Inflammatory macrophage (primary cell): ENCODE results near the gene ABLIM2.
A peak's percentile ranks its signal among the peaks of the same experiment; 100 is the strongest.
"Not testable (repeated sequence)": the region's sequence is repeated elsewhere in the genome, so short reads cannot be mapped to it uniquely, and the experiment has no call there.

ENCODE experiments used
- DNase-seq, 2 donors: peaks; one replicate each; pipeline ENCODE4 v3.0.0-alpha.2; 2020 to 2022

The ABLIM2 gene

DNA sequence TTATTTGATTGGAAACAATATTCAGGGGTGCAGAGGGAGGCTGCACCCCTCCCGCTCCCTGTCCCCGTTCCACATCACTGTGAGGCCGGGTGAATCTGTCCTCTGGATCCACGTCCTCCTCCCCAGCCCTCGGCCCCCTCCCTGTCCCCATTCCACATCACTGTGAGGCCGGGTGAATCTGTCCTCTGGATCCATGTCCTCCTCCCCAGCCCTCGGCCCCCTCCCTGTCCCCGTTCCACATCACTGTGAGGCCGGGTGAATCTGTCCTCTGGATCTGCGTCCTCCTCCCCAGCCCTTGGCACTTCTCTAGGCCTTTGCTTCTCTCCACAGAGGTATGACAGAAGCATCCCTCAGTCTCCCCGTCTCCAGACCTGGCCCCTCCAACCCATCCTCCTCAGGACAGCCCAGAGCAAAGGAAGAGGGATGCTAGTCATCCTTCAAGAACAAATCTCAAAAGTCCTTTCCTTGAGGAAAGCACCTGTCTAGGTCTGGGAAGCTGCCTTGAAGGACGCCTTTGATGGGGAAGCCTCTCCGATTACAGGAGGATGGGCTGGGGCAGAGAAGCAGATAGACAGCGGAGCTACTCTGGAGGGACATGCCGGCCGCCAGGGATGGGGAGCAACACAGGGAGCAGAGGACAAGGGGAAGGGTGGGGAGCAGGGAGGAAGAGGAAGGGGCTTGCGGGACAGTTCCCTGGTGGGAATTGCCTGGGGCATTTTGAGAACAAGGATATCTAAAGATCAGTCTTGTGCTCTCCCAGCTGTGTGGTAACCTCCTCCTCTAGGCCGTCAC is 208.1 kb downstream of the ABLIM2 start:
- no peak for DNase-seq

- no peak for DNase-seq
These were observed 208.9 kb downstream of the ABLIM2 start for GRCh38 chr4:7949759-7950158.

GRCh38 chr4:7947927-7948326 is 210.7 kb downstream of the ABLIM2 start:
- no peak for DNase-seq

- no peak for DNase-seq
These were observed 212.8 kb downstream of the ABLIM2 start for GRCh38 chr4:7945709-7946380.

DNA sequence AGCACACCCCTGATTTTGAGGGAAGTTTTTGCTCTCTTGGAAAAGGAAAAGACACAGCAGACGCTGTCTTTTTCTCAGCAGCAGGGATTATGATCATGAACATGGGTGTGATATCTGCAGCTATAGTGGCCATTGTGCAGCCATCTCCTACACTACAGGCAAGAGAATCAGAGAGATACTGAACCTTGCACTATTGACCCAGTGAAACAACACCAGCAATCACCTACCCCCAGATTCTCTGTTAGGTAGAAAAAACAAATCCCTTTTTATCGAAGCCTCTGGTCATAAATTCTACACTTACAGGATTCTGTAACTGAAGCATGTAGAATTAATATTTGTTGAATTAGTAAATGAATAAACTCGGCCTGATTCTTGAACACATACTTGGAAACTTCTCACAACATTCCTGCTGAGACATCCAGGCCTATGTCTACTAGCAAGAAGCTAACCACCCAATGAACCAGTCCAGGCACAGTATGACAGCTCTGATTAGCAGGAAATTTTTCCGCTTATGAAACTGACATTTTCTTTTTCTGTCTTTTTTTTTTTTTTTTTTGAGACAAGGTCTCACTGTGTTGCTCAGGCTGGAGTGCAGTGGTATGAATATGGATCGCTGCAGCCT is 213.9 kb downstream of the ABLIM2 start:
- no peak for DNase-seq

DNA sequence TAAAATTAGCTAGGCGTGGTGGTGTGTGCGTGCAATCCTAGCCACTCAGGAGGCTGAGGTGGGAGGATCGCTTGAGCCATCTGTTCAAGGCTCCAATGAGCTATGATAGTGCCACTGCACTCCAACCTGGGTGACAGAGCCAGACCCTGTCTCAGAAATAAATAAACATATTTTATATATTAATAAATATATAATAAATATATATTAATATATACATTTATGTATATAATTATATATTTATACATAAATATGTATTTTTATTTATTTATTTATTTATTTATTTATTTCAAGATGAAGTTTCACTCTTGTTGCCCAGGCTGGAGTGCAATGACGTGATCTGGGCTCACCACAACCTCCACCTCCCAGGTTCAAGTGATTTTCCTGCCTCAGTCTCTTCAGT is 214.9 kb downstream of the ABLIM2 start:
- DNase-seq: not testable (repeated sequence)

DNA sequence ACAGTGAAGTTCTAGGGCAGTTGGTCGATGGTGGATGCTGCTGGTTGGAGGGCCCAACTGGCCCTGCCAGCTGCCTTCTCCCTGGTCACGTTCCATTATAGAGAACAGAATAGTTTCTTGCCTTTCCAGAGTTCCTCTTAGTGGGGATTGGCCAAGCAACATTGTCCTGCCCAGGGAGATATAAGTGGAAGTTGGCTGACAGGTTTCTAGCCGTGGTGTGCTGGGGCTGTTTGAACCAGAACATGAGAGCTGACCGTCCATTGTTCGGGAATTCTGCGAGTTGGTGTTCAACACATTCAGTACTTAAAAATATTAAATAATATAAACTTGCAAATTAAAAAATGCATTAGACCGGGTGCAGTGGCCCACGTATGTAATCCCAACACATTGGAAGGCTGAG is 215.4 kb downstream of the ABLIM2 start:
- DNase-seq: peak in 1 of 2 donors; percentile 13

GRCh38 chr4:7941965-7942496 is 216.6 kb downstream of the ABLIM2 start:
- DNase-seq: no peak

DNA sequence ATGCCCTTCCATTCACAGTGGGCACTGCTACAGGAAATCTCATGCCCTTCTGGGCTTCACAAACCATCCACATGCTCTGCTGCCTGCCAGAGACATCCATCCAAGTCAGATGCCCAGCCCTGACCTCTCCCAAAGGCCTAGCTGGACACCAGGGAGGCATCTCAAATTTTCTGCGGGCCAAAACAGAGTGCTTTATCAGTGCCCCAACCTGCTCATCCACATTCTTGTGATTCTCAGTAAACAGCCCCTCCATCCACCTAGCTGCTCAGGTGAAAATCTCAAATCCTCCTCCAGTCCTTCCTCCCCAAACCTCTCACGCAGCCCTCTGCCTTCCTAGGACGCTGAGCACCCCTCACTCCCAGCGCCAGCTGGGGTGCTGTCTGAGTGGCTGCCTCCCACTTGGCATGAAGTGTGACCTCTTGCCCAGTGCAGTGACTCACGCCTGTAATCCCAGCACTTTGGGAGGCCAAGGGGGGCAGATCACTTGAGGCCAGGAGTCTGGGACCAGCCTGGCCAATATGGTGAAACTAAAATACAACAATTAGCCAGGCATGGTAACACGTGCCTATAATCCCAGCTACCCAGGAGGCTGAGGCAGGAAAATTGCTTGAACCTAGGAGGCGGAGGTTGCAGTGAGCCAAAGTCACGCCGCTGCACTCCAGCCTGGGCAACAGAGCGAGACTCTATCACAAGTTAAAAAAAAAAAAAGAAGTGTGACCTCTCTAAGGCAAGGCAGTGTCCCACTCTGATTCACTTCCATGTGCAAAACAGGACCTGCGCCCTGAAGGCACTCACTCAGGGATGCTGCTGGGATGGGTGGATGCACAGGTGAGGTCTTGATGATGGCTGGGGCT is 217.3 kb downstream of the ABLIM2 start:
- no peak for DNase-seq

DNA sequence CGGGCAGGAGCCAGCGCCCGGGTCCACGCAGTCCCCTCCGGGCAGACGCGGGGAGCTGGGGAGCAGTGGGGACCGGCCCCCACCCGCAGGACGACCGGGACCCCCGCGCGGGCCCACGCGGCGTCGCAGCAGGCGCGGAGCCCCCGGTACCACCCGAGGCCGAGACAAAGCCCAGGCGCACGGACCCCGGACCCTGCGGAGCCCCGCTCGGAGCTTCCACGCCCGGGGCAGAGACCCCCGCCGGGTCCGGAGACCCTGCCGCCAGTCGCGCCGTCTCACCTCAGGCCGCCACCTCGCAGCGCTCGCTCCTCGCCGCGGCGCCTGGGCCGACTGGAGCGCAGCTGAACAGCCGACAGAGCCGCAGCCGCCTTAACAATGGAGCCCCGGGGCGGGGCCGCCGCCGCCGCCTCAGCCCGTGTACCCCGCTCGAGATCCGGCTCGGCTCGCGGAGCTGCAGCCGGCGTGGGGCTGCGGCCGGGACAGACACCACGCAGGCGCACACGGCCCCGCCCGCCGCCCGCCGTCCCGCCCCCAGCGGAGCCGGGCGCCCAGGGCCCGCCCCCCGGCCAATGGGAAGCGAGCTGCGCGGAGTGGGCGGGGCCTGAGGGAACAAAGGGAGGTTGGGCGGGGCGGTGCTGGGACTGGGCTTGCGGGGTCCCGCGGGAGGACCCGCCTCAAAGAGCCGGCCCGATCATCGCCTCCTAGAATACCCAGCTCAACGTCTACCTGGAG is 219.1 kb downstream of the ABLIM2 start, which contains the start of gene AFAP1:
Gene AFAP1 (minus strand): TSS at position 485 of the 732 bp plus-strand sequence. CDS start 67,783 bp downstream, outside the sequence.
- DNase-seq: peak; percentile 31 to 75

GRCh38 chr4:7938609-7939376 is 219.8 kb downstream of the ABLIM2 start:
- no peak for DNase-seq

- DNase-seq: no peak
These were observed 220.4 kb downstream of the ABLIM2 start for GRCh38 chr4:7938266-7938608.

DNA sequence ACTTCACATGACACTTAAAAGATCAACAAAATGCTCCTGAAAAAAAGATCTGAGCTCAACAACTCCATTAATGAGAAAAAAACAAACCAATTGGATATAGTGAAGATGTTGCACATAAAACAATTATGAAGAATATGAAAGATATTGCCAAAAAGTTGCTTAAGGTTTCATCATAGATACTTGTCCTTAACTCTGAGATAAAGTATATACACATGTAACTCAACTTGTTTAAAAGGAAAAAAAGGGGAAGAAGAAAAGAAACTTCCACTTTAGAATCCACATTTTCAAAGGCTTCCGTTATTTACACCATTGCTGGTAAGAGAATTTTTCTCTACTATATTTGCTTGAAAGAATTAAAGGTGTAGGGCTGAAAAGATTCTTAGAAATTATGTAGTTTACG is 221.6 kb downstream of the ABLIM2 start:
- DNase-seq: peak in 1 of 2 donors; percentile 9

- DNase-seq: no peak
These were observed 224.7 kb downstream of the ABLIM2 start for GRCh38 chr4:7933651-7934510.

- no peak for DNase-seq
These were observed 226.3 kb downstream of the ABLIM2 start for GRCh38 chr4:7932287-7932686.

- no peak for DNase-seq
These were observed 229.3 kb downstream of the ABLIM2 start for GRCh38 chr4:7929118-7929951.

DNA sequence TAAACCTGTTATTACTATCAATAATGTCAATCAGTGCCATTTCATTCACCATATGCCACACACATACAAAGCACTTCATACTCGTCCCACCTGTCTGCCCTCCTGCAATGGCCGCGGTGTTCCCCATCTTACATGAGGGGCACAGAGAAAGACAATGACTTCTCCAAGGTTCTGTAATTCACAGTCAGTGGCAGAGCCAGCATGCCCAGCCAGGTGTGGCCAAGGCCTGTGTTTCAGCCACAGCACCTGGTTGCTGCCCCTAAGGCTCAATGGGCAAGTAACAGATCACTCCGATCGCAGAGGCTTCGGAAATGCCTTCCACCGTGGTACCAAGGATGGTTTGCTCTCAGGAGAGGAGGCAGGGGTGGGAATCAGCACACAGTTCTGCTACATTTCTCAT is 229.9 kb downstream of the ABLIM2 start:
- DNase-seq: no peak

GRCh38 chr4:7926822-7927221 is 231.8 kb downstream of the ABLIM2 start:
- no peak for DNase-seq

GRCh38 chr4:7924570-7924969 is 234.0 kb downstream of the ABLIM2 start:
- no peak for DNase-seq
